ENCODE measurements around the gene ISL1. TPM values are rescaled to one million over a fixed set of nuclear protein-coding genes. Genes with fewer than 3 reads are reported as not detected.

The ISL1 gene
- total and polyA plus RNA-seq, 5 experiments from 2014 or later: not detected

- DNase-seq (no peak), ATAC-seq (no peak)
- Mint-ChIP-seq H3K4me1 (peaks cover 0 to 4% (median 0%) of the 10 kb centered on the region in 4 donors), H3K36me3 (peaks cover 0 to 4% (median 3%) of the 10 kb centered on the region in 3 donors), H3K27ac (no peak overlapping the region), H3K4me3 (peak overlapping the region in 1 of 10 donors; percentile 52), H3K27me3 (peaks cover 35 to 84% (median 67%) of the 10 kb centered on the region in 5 donors), H3K9me3 (peaks cover 0 to 21% (median 2%) of the 10 kb centered on the region in 9 donors)
- POLR2A ChIA-PET: no interaction called here
Measured at GRCh38 chr5:51389288-51389576, 6.0 kb downstream of the ISL1 start.

- Mint-ChIP-seq H3K4me3 (no peak overlapping the region), H3K27ac (no peak overlapping the region), H3K4me1 (peaks cover 0 to 4% (median 0%) of the 10 kb centered on the region in 4 donors), H3K36me3 (peaks cover 0 to 4% (median under 1%) of the 10 kb centered on the region in 3 donors), H3K27me3 (peaks cover 32 to 78% (median 61%) of the 10 kb centered on the region in 5 donors), H3K9me3 (peaks cover 0 to 17% (median 2%) of the 10 kb centered on the region in 9 donors)
- POLR2A ChIA-PET: no interaction called here
- DNase-seq (no peak), ATAC-seq (no peak)
Measured at GRCh38 chr5:51389577-51390463, 6.6 kb downstream of the ISL1 start.

GRCh38 chr5:51391175-51391574 lies 7.9 kb downstream of the ISL1 start:
- Mint-ChIP-seq H3K4me3 (no peak overlapping the region), H3K9me3 (peaks cover 0 to 17% (median 5%) of the 10 kb centered on the region in 9 donors), H3K27me3 (peaks cover 31 to 75% (median 60%) of the 10 kb centered on the region in 5 donors), H3K27ac (no peak overlapping the region), H3K36me3 (peaks cover 0 to 8% (median 0%) of the 10 kb centered on the region in 3 donors), H3K4me1 (peaks cover 0 to 4% (median 0%) of the 10 kb centered on the region in 4 donors)
- DNase-seq (no peak), ATAC-seq (no peak)
- POLR2A ChIA-PET: no interaction called here

GRCh38 chr5:51392689-51393199 lies 9.5 kb downstream of the ISL1 start:
- POLR2A ChIA-PET: no interaction called here

GRCh38 chr5:51394609-51395008 lies 11.4 kb downstream of the ISL1 start:
- H3K36me3 Mint-ChIP-seq: peaks cover 0 to 15% (median 0%) of the 10 kb centered on the region in 3 donors
- peaks cover 0 to 2% (median 0%) of the 10 kb centered on the region in 4 donors for H3K4me1 Mint-ChIP-seq
- H3K27me3 Mint-ChIP-seq: peaks cover 38 to 78% (median 57%) of the 10 kb centered on the region in 5 donors
- DNase-seq: no peak
- H3K27ac Mint-ChIP-seq: no peak overlapping the region
- H3K9me3 Mint-ChIP-seq: peaks cover 0 to 27% (median 9%) of the 10 kb centered on the region in 9 donors
- POLR2A ChIA-PET: no interaction called here
- no peak for ATAC-seq
- no peak overlapping the region for H3K4me3 Mint-ChIP-seq

More at GRCh38 chr5:51392689-51393199, 9.5 kb downstream of the ISL1 start:
- no peak for DNase-seq
- Mint-ChIP-seq H3K27me3 (peaks cover 36 to 75% (median 53%) of the 10 kb centered on the region in 5 donors), H3K4me3 (no peak overlapping the region), H3K27ac (no peak overlapping the region), H3K36me3 (peaks cover 0 to 9% (median 0%) of the 10 kb centered on the region in 3 donors), H3K4me1 (peaks cover 0 to 3% (median 0%) of the 10 kb centered on the region in 4 donors), H3K9me3 (peaks cover 0 to 24% (median 7%) of the 10 kb centered on the region in 9 donors)
- ATAC-seq: no peak

- peaks cover 0 to 21% (median 0%) of the 10 kb centered on the region in 3 donors for H3K36me3 Mint-ChIP-seq
- H3K27me3 Mint-ChIP-seq: peaks cover 42 to 81% (median 62%) of the 10 kb centered on the region in 5 donors
- H3K27ac Mint-ChIP-seq: no peak overlapping the region
- ATAC-seq (no peak), DNase-seq (no peak)
- no peaks in the 10 kb centered on the region for H3K4me1 Mint-ChIP-seq
- H3K4me3 Mint-ChIP-seq: no peak overlapping the region
- H3K9me3 Mint-ChIP-seq: peaks cover 0 to 27% (median 9%) of the 10 kb centered on the region in 9 donors
- POLR2A ChIA-PET: no interaction called here
Measured at GRCh38 chr5:51395245-51395644, 12.0 kb downstream of the ISL1 start.

GRCh38 chr5:51395666-51396356 lies 12.6 kb downstream of the ISL1 start:
- POLR2A ChIA-PET: no interaction called here
- DNase-seq (no peak), ATAC-seq (no peak)
- Mint-ChIP-seq H3K9me3 (peaks cover 0 to 27% (median 9%) of the 10 kb centered on the region in 9 donors), H3K4me3 (no peak overlapping the region), H3K36me3 (peaks cover 0 to 22% (median 0%) of the 10 kb centered on the region in 3 donors), H3K27me3 (peaks cover 44 to 77% (median 57%) of the 10 kb centered on the region in 5 donors), H3K27ac (no peak overlapping the region), H3K4me1 (no peaks in the 10 kb centered on the region)

- POLR2A ChIA-PET: no interaction called here
- Mint-ChIP-seq H3K27ac (no peak overlapping the region), H3K4me1 (no peaks in the 10 kb centered on the region), H3K27me3 (peaks cover 44 to 68% (median 50%) of the 10 kb centered on the region in 5 donors), H3K4me3 (no peak overlapping the region), H3K36me3 (peaks cover 0 to 22% (median 0%) of the 10 kb centered on the region in 3 donors), H3K9me3 (peaks cover 0 to 27% (median 9%) of the 10 kb centered on the region in 9 donors)
- no peak for DNase-seq
- no peak for ATAC-seq
Measured at GRCh38 chr5:51396797-51397196, 13.5 kb downstream of the ISL1 start.

GRCh38 chr5:51397996-51398395 lies 14.7 kb downstream of the ISL1 start:
- Mint-ChIP-seq H3K36me3 (peaks cover 0 to 22% (median 0%) of the 10 kb centered on the region in 3 donors), H3K4me3 (no peak overlapping the region), H3K9me3 (peaks cover 0 to 23% (median 9%) of the 10 kb centered on the region in 9 donors), H3K27ac (no peak overlapping the region), H3K4me1 (no peaks in the 10 kb centered on the region), H3K27me3 (peaks cover 40 to 58% (median 45%) of the 10 kb centered on the region in 5 donors)
- POLR2A ChIA-PET: no interaction called here
- DNase-seq: no peak
- ATAC-seq: no peak

GRCh38 chr5:51398875-51399642 lies 15.8 kb downstream of the ISL1 start:
- Mint-ChIP-seq H3K27ac (no peak overlapping the region), H3K4me3 (no peak overlapping the region), H3K27me3 (peaks cover 35 to 53% (median 42%) of the 10 kb centered on the region in 5 donors), H3K36me3 (peaks cover 0 to 22% (median 0%) of the 10 kb centered on the region in 3 donors), H3K9me3 (peaks cover 0 to 23% (median 8%) of the 10 kb centered on the region in 9 donors), H3K4me1 (no peaks in the 10 kb centered on the region)
- ATAC-seq: no peak
- POLR2A ChIA-PET: no interaction called here
- DNase-seq: no peak

GRCh38 chr5:51399643-51400006 lies 16.4 kb downstream of the ISL1 start:
- peaks cover 34 to 53% (median 39%) of the 10 kb centered on the region in 5 donors for H3K27me3 Mint-ChIP-seq
- POLR2A ChIA-PET: no interaction called here

GRCh38 chr5:51404255-51404654 lies 21.0 kb downstream of the ISL1 start:
- DNase-seq: no peak
- no peaks in the 10 kb centered on the region for H3K4me1 Mint-ChIP-seq
- ATAC-seq: no peak
- H3K27me3 Mint-ChIP-seq: peaks cover 12 to 16% (median 12%) of the 10 kb centered on the region in 5 donors
- peaks cover 0 to 18% (median 3%) of the 10 kb centered on the region in 9 donors for H3K9me3 Mint-ChIP-seq
- no peak overlapping the region for H3K4me3 Mint-ChIP-seq
- H3K36me3 Mint-ChIP-seq: peaks cover 0 to 8% (median 0%) of the 10 kb centered on the region in 3 donors
- POLR2A ChIA-PET: no interaction called here
- H3K27ac Mint-ChIP-seq: no peak overlapping the region

More at GRCh38 chr5:51399643-51400006, 16.4 kb downstream of the ISL1 start:
- Mint-ChIP-seq H3K9me3 (peaks cover 0 to 23% (median 8%) of the 10 kb centered on the region in 9 donors), H3K36me3 (peaks cover 0 to 22% (median 0%) of the 10 kb centered on the region in 3 donors), H3K4me3 (no peak overlapping the region), H3K27ac (no peak overlapping the region), H3K4me1 (no peaks in the 10 kb centered on the region)
- DNase-seq (no peak), ATAC-seq (no peak)

Data from naive thymus-derived CD8-positive, alpha-beta T cell (primary cell).